Sigmoid colon (tissue), 4 donors: ENCODE measurements around the gene NOL8.

ENCODE experiments used
- CTCF ChIP-seq, 4 experiments: fragments of 450-650 bp in 3 of 4; fragments of 200-600 bp in 1 of 4; IDR thresholded peaks; one replicate each; pipeline ENCODE4 v1.5.1; 2016 to 2019; ENCODE audit warnings: antibody characterized with exemption in 4 of 4, mild to moderate bottlenecking in 3 of 4, moderate library complexity in 2 of 4
- POLR2A ChIP-seq, 2 donors: fragments of 450-650 bp; IDR thresholded peaks; one replicate each; pipeline ENCODE4 v1.6.1; 2016; ENCODE audit warnings: antibody characterized with exemption in 2 of 2, mild to moderate bottlenecking in 2 of 2, moderate library complexity in 2 of 2
- POLR2AphosphoS5 ChIP-seq, 4 donors: sonication (generic); formaldehyde crosslinking; IDR thresholded peaks; one replicate each; pipeline ENCODE4 v1.6.1; 2017; ENCODE audit warnings: antibody characterized with exemption in 4 of 4

GRCh38 chr9:92289708-92290390 is 35.3 kb downstream of the NOL8 start:
- TF ChIP-seq CTCF (IDR thresholded peaks at IDR 0.05) (no peak), POLR2A (IDR thresholded peaks at IDR 0.05) (no peak), POLR2AphosphoS5 (IDR thresholded peaks at IDR 0.05) (no peak)
